ENCODE data around the gene MYO5A.

GRCh38 chr15:52438047-52438446 is 90.6 kb downstream of the MYO5A start:
- TF ChIP-seq, protein P1, sequence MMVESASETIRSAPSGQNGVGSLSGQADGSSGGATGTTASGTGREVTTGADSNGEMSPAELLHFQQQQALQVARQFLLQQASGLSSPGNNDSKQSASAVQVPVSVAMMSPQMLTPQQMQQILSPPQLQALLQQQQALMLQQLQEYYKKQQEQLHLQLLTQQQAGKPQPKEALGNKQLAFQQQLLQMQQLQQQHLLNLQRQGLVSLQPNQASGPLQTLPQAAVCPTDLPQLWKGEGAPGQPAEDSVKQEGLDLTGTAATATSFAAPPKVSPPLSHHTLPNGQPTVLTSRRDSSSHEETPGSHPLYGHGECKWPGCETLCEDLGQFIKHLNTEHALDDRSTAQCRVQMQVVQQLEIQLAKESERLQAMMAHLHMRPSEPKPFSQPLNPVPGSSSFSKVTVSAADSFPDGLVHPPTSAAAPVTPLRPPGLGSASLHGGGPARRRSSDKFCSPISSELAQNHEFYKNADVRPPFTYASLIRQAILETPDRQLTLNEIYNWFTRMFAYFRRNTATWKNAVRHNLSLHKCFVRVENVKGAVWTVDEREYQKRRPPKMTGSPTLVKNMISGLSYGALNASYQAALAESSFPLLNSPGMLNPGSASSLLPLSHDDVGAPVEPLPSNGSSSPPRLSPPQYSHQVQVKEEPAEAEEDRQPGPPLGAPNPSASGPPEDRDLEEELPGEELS (CRISPR knock-in tag; IDR thresholded peaks at IDR 0.05): no peak
- TF ChIP-seq ZNF138 (CRISPR knock-in tag; conservative IDR thresholded peaks at IDR 0.05) (no peak), ATF6 (CRISPR knock-in tag; IDR thresholded peaks at IDR 0.05) (no peak), CTCF (IDR thresholded peaks at IDR 0.05) (no peak), CREM (CRISPR knock-in tag; IDR thresholded peaks at IDR 0.05) (no peak)
